TTC549 (cell line): ENCODE results near the gene SMU1.

Experiments used
- FAIRE-seq: peaks from 2 replicates; lab custom pipeline; 2012; peaks lifted over from hg19 to GRCh38; lab: Jason Lieb, UNC

The SMU1 gene

DNA sequence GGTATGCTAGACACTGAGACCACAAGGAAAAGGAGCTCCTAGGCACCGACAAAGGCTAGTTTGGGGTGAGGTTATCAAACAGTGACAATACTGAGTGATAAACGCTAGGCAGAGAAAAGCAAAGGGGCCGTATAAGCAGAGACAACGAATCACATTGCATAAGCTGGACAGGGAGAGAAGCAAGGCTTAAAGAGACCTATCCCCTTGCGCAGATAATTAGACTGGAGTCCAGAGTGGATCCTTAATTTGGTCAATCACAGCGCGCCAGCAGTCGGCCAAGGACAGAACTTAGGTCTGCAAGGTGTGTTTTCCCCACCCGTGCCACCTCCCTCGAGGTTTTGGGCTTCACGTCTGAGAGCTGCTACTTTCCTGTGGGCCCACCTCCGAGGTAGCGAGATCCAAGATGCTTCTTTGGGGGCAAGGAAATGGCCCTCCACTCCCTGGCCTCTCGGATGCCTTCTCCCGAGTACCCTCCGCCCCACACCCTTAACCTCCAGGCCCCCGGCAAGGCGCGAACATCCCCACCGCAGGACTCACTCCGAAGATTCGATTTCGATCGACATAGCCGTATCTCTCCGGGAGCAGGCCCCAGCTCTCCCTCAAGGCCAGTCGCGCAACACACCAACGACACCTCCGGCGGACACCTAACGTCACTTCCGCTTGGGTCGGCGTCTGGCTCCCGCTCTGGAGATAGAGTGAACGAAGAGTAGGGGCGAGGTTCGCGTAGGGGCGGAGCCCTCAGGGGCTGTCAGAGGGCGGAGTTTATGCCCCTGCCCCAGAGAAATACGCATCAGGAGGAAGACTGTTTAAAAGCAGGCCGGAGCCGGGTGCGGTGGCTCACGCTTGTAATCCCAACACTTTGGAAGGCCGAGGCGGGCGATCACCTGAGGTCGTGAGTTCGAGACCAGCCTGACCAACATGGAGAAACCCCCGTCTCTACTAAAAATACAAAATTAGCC, at the start of gene SMU1:
TSS of gene SMU1 (minus strand) at position 629 of the 959 bp plus-strand sequence. CDS start at position 563, 66 bp downstream.
- peak; percentile 86 for FAIRE-seq

DNA sequence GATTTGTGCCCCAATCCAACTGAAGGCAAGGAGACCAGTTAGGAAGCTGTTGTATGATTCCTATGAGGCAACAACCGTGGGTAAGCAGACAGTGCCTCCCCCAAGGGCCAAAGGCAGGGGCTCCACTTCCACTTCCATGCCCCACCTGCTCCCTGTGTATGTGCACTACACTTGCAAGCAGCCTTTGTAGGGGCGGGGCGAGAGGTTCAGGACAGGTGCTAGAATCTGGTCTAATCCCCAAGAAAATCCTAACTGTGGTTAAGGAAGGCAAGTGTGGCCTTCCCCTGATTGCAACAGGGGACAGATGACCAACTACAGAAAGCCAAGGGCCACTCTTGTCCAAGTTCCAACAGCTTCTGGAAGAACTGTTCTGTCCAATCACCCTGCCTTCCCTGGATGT, 49.0 kb upstream of the SMU1 start:
- no peak for FAIRE-seq

DNA sequence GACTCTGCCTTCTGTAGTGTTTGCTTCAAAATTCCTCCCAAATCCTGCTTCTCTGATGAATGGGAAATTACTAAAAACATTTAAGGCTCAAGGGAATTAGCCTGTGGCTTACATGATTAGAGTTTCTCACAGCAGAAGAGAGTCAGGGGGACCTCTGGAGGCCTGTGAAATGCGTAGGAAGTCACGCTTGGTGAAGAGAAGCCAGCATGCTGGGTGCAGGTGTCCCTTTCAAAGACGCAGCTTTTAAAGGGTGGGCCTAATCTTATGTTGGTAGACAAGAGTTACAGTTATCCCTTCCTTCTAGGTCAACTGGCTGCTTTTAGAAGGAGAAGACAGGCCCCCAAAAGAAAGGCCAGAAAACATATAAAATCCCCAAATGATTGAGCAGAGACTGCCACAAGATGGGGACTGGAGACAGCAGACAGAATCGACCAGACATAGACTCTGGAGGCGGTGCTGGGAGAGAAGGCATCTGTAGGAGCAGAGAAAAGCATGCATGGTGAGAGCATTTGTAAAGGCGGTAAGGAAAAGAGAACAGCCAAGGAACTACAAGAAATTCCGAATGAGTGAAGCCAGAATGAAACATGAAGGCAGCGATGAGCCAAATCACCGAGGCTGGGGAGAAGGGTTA, 48.4 kb upstream of the SMU1 start:
- FAIRE-seq, result no peak

DNA sequence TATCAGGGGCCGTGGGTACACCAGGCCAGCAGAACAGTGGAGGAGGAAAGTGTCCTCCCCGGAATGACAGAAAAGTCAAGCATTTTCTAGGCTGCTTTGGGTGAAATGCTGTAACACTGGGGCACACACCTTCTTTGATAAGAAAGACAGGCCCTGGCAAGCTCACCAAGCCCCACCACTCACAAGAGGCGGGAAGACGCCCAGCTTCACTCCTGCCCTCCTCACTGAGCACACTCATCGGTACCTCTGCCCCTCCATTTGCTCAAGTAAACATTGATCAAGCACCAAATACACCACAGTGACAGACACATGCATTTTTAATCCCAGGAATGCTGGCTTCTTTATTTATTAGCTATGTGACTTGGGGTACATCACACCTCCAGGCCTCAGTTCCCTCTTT, 47.6 kb upstream of the SMU1 start:
- no peak for FAIRE-seq

DNA sequence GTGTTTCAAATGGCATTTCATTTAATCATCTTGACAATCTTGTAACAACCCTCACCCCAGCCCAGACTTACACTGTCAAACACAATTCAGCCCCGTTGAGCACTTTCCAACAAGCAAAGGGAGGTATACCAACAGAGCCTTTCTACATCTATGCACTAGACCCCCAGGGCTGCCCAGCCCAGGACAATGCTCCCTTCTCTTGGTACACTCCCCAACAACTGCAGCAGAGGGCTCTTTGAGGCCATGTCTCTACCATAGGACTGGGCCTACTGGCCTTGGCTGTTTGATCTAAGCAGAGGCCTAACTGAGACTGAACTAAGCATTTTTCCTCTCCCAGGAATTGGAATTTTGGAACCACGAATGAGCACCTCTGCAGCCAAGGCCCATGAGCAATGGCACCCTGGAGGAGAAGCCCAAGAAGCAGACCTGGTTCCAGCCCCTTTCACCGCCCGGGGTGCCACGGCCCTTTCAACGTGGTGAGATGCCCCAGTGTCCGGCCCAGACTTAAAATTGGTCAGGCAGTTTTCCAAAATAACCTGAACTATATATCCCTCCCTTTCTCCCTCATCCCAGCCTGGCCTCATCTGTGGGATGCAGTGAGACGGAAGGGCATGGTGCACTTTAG, 47.0 kb upstream of the SMU1 start:
- no peak for FAIRE-seq

DNA sequence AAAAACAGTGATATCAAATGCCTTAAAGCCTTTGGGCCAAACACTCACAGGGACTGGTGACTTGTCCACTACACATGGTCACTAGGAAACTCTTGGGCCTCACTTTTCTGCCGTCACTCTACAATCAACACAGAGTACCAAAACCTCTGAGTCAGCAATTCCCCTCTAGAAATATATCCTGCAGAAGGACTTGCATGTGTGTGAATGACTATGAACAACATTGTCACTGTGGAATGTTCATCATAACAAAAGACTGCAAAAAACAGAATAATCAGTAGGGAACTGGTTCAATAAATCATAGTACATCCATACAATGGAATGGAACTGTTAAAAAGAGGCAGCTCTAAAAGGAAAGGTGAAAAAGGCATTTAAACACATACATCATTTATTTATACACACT, 44.1 kb upstream of the SMU1 start:
- no peak for FAIRE-seq

DNA sequence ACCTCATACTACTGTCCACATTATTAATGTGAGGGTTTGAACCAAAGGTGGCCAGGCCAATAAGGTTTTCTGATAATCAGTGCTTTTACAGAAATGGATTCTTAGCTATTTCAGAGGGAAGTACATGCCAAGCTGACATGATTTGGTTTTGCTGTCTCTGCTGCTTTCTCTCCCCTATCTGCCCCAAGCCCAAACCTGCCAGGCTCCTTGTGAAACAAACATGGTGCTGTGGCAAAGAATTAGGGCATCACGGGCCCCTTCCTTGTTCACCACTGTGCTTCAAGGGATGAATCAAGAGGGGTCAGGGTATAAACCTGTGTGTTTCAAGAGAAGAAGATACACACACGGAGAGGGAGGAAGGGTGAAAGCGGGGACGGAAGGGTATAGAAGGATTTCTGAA, 41.3 kb upstream of the SMU1 start:
- no peak for FAIRE-seq

DNA sequence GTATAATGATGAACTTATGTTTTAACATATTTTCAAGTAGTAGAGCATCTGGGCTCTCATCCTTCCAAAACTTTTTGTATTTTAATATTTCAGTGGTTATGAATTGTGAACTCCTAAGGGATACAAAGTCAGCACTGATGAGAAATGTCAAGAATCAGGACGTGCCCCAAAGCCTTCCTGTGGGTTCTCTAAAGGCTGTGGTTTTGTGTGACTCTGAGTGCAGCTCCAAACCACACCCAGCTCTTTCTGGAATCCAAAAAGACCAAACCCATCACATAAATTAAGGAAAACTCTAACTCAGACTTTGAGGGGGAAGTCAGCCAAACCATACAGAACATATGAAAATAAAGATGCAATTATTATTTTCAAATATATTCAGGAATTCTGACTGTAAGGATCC, 40.8 kb upstream of the SMU1 start:
- FAIRE-seq, result no peak

DNA sequence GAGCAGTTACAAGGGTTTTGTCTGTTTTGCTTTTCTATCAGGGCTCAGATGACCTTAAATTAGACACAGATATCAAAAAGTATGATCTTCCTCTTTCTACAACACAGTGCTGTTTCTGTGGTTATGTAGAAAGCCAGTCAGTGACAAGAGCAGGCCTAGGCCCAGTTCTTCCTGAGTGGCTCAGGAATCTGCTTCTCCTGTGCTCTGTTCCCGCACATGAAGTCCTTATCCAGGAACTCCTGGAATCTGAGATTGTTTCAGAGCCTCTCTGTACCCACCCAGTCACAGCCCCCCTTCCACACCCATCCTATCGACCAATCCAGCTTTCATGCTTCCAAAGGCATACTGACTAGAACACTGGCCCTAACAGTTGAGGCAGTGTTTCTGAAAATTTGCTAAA, 40.4 kb upstream of the SMU1 start:
- FAIRE-seq, result no peak

DNA sequence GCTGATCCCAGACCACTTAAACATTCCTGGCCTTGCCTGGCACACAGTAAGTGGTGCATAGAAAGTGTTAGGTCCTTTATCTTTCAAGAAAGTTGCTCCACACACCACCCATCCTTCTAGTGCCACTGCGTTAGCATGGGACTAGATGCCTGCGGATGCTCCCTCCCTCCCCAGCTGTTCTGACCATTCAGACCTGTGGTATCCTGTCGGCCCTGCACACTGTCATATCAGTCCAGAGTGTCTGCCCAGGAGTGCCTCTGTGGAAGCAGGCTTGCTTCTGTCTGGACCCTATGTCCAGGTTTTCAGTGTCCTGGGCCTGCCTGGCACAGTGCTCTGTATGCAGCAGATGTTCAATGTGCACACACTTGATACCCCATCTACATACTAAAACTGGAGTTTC, 38.3 kb upstream of the SMU1 start:
- no peak for FAIRE-seq

DNA sequence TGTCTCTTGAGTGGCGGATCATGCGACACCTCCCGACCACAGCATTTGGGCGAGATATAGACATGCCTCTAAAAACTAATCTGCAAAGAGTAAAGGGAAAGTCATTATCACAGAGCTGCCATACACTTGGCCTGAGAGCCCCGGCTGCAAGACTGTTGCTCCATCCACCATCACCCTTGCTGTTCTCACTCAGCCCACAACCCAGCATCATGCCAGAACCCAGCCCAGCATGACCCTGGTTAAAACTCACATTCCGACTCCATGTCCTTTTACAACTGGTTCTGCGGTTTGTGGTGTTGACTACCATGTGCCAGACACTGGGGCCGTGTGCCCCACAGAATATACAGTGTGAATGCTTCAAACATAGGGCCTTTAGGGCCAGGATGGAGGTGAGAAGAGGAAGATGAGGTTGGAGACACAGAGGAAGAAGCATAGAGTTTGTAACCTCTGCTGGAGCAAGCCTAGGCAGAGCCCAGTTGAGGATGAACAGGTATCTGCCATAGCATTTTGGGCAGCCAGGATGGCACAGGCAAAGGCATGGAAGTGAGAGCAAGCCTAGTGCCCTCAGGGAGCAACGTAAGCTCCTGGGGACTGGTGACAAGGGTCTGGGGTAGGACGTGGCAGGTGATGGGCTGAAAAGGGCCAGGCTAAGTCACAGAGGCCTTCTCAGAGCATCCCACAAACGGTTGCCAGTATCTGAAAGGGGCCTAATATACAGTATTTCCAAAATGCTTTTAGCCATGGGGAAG, 37.5 kb upstream of the SMU1 start:
- no peak for FAIRE-seq

DNA sequence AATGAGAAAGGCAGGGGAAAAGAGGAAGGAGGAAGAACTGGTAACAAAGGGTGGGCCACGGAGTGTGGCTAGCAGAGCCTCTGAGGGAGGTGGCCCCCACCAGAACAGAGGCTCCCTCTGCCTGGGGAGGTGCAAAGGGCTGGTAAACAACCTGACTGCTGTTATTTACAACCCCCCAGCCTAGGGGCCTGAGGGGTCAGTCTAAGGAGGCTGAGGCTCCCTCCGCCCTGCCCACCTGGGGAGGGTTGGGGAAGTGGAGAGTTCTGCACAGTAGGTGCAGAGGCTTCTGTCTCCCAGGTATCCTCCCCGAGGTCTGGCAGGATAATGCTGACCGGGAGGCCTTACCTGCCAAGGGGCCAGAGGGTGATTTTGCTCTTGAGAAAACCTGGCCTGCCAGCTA, 35.6 kb upstream of the SMU1 start:
- no peak for FAIRE-seq

DNA sequence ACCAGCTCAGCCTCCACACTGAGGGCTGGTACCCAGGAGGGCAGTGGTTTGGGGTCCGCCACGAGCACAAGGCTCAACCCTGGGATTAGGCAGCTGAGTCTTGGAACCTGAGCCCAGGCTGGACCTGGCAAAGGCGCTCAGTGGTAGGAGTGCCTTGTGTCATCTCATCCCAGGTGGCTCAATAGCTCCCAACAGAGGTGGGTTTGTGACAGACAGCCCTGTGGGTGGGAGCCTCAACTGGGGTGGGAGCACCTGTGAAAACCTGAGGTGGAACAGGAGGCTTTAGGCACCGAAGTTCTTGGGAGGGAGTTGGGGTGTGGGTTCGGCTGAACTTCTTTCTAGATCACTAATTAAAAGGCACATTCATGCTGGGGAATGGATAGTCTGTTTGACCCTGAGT, 35.2 kb upstream of the SMU1 start:
- no peak for FAIRE-seq

DNA sequence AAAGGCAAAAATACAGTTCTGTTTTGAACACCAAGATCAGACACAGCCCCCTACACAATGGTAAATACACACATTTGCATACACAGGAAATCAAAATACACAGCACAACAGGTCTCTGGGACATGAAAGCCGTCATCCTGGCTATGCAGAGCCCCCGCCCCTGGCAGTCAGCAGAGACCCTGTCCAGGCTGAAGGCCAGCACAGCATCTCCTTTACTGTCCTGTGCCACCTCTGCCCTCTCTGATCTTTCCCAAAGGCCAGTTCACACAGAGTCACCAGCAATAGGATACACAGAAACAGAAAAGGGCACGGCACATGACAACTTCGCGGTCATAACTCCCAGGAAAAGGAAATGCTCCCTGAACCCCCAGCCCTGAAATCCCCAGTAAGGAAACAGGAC, 34.2 kb upstream of the SMU1 start:
- no peak for FAIRE-seq

DNA sequence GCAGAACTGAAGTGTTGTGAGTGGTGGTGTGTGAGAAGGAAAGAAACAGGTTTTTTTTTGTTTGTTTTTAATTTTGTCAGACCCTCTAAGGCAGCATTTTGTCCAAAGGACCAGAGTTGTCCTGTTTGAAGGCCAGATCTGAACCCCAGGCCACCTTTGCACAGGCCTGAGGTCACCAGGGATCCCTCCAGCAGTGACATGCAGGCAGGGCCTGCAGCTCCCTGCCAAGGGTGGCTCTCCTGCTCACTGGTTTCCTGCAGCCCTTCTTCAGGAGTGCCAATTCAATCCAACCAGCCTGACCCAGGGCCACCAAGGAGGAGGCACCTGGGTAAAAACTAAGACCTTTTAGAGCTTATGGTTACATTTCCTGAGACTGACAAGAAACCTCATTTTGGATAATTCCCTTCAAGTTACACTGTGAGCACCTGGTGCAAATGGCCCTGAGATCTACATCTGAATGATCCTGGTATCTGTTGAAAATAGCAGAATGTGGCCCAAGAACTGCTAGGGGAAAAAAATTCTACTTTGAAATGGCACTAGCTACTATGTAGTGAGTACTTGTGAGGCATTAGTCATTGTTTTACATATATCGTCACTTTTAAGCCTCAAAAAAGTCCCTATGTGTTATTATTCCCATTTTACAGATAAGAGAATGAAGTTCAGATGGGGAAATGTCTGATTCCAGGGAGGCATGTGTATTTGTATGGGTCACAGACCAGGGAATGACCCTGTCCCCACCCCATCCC, 33.5 kb upstream of the SMU1 start:
- FAIRE-seq, result no peak

DNA sequence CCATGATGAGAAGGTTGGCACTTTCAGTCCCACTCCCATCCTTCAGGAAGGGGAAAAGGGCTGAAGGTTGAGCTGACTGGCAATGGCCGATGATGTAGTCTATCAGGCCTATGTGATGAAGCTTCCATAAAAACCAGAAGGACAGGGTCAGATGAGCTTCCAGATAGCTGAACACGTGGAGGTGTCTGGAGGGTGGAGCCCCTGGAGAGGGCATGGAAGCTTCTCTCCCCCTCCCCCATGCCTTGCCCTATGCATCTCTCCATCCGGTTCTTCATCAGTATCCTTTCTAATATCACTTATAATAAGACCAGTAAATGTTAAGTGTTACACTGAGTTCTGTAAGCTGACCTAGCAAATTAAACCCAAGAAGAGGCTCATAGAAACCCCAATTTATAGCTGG, 32.6 kb upstream of the SMU1 start:
- no peak for FAIRE-seq

DNA sequence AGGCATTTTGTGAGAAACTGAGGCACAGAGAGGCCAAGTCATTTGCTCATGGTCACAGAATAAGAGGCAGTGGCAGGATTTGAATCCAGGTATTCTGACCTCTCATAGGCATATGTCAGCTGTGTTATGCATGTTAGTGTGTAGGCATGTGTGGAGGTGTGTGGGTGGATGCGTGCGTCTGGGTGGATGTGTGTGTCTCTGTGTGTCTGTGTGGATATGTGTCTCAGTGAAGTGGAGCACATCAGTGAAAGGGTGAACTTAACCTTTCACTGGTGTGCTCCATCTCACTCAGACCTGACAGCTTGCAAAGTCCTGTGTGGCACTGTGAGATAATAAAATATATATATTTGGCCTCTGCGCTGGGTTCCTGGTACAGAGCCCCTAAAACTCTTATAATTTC, 32.0 kb upstream of the SMU1 start:
- no peak for FAIRE-seq

DNA sequence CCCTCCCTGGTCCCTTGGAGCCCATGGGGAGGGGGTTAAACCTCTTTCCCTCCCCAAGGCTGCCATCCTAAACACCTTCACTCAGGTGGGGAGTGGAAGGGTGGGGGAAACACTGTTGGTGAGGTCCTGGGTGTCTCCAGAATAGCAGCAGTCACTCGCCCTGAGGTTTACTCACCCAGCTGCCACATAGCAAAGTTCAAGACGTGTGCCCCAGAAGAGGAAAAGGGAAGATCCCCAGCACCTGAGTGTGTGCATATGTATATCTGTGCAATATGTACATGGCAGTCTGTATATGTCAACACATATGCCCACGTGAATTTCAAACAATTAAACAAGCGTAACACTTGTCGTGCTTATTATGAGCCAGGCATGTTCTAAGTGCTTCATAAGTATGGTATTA, 31.3 kb upstream of the SMU1 start:
- no peak for FAIRE-seq

DNA sequence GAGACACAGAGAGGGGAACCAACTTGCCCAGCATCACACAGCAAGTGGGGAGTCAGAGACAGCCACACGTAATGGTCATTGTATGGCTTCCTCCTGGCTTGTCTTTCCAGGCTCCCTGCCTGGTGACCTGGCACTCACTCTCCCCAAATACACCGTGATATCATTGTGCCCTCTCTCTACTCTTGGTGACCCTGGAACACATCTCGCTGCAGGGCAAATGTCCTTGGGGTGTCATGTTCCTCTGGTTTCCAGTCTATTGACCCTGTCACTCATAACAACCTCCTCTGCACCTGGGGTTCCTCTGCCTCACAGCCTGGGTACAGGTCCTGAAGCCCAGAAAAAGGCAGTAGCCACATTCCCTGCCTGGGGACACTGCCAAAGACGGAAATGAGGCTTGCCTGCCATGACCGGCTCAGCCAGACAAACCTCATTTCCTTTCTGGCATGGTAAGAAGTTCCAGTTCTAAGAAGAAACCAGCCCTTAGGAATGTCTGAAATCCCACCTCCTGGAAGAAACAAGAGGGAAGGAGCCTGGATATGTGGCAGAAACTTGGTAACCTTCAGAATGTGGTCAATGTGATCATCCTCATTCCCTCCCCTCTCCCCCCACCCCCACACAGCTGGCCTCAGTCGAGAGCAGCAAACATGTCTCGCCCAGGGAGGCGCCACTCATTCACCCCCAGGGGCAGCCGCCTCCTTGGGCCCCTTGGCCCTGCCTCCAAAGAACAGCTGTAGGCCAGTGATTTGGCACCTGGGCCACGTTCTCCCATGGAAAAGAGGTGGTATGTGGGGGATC, 30.6 kb upstream of the SMU1 start:
- FAIRE-seq, result no peak

DNA sequence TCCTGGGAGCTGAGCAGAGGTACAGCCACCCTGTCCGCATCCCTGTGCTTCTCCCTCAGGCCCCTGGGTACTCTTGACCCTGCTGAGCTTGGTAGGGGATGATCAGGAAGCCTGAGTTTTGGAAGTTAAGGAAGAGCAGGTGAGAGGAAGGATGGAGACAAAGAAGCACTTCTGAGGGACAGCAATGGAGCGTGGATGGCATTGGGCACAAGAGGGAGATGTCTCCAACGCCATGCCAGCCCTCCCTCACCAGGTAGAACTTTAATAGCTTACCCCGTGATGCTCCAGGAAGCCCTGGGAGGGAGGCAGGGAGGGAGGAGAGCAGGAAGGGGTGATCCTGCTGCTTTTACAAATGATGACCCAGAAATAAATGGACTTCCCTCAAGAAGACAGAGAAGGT, 29.9 kb upstream of the SMU1 start:
- FAIRE-seq, result no peak

DNA sequence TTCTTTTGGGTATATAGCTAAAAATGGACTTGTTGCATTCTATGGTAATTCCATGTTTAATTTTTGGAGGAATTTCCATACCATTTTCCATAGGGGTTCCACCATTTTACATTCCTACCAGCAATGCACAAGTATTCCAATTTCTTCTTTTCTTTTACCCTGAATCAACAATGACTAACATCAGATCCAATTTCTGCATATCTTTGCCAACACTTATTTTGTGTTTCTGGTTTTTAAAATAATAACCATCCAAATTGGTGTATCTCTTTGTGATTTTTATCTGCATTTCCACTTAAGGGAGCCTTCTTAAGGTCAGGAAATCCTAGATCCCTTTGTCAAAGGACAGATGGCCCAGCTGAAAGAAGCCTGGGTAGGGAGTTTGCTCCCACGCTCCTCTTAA, 29.5 kb upstream of the SMU1 start:
- FAIRE-seq, result no peak
